HG03159 (cell line): ENCODE measurements around the gene LHX5.

Experiments used
- ATAC-seq: cut with Tn5 transposase; IDR thresholded peaks from one replicate; pipeline ENCODE4 v1.9.1; 2021; ENCODE audit warnings: mild to moderate bottlenecking, moderate library complexity; ENCODE audit not compliant: unreplicated experiment

The LHX5 gene

GRCh38 chr12:113418213-113418879 is 53.3 kb downstream of the LHX5 start:
- ATAC-seq = no peak

GRCh38 chr12:113416091-113416754 is 55.4 kb downstream of the LHX5 start:
- ATAC-seq = no peak

GRCh38 chr12:113414519-113415038 is 57.1 kb downstream of the LHX5 start:
- ATAC-seq = no peak

DNA sequence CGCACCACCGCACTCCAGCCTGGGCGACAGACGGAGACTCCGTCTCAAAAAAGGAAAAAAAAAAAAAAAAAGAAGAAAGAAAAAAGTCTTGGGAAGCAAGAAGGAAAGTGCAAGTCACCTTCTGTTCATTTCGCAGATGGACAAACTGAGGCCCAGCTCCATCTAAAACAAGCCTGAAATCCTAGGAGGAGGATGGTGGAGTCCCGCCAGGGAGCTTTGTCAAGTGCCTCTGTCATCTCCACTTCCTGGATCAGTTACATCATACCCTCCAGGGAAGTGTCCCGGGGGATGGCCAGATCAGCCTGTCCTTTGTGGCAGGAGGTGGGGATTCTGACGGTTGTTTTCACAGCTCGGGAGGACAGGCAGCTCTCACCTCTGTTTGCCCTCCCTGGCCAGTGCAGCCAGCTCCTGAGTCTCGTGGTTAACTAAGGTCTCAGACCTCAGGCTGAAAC is 58.2 kb downstream of the LHX5 start:
- ATAC-seq = no peak
